HepG2 (cell line): Measurements from ENCODE around the gene LYRM4. TPM values are rescaled to one million over a fixed set of nuclear protein-coding genes. Genes with fewer than 3 reads are reported as not detected.

Source experiments
- ATAC-seq: fragments of 200-7000 bp; cut with Tn5 transposase; 3 replicates; pipeline ENCODE4 v1.9.1; 2020; ENCODE audit warnings: mild to moderate bottlenecking, moderate library complexity
- BruUV-seq: library from RNA; stranded (reverse); fragments of 400-500 nt; replicated peaks from 2 replicates; lab custom pipeline; 2021; lab: Mats Ljungman, UMichigan
- CTCF ChIA-PET: fragments of 300-600 bp; formaldehyde crosslinking; extraction: SDS; loops from one replicate; lab custom pipeline; 2021; ENCODE audit warnings: low total read pairs, inconsistent platforms, low intra/inter-chr PET ratio; lab: Yijun Ruan, JAX
- POLR2A ChIA-PET: fragments of 350-600 bp; sonication (Branson Sonifier 250); formaldehyde crosslinking; loops from one replicate; lab custom pipeline; 2020; ENCODE audit warnings: antibody characterized with exemption, inconsistent platforms; lab: Yijun Ruan, JAX
- DNase-seq: peaks from one replicate; pipeline ENCODE4 v3.0.0-alpha.2; 2015; ENCODE audit warnings: low spot score
- FAIRE-seq: peaks from 3 replicates; lab custom pipeline; 2011; peaks lifted over from hg19 to GRCh38; lab: Jason Lieb, UNC
- H2AFZ ChIP-seq: one replicate; pipeline ENCODE4 v1.6.1; 2011; ENCODE audit warnings: low read length, inconsistent platforms
- H3K27ac ChIP-seq: fragments of 300-600 bp; 3 replicates; pipeline ENCODE4 v1.8.0; 2011; ENCODE audit warnings: mixed run types, mild to moderate bottlenecking, mixed read lengths, low read length, inconsistent platforms; ENCODE audit not compliant: insufficient read depth; ENCODE audit errors: extremely low read length
- H3K27me3 ChIP-seq, 2 experiments: fragments of 200-600 bp in 1 of 2; 2 replicates in 1 of 2; 3 replicates in 1 of 2; pipeline versions ENCODE4 v1.6.0 to v1.8.0; 2011; ENCODE audit warnings: low read length in 2 of 2, mild to moderate bottlenecking in 2 of 2, moderate library complexity in 2 of 2, inconsistent platforms in 1 of 2; ENCODE audit not compliant: insufficient read depth in 2 of 2, control insufficient read depth in 1 of 2
- H3K36me3 ChIP-seq, 2 experiments: fragments of 200-600 bp in 1 of 2; replicated peaks in 1 of 2; 2 replicates in 1 of 2; 3 replicates in 1 of 2; pipeline versions ENCODE4 v1.5.1 to v1.8.0; 2011; ENCODE audit warnings: low read length in 2 of 2, inconsistent platforms in 1 of 2; ENCODE audit not compliant: insufficient read depth in 2 of 2, control insufficient read depth in 1 of 2
- H3K4me1 ChIP-seq: 2 replicates; pipeline ENCODE4 v1.5.1; 2012; ENCODE audit warnings: low read length, inconsistent platforms; ENCODE audit not compliant: insufficient read depth
- H3K4me2 ChIP-seq: 2 replicates; pipeline ENCODE4 v1.6.0; 2011; ENCODE audit warnings: low read depth, low read length, inconsistent platforms
- H3K4me3 ChIP-seq, 3 experiments: fragments of 200-600 bp in 1 of 3; sonication (generic), shearing (Covaris generic) in 1 of 3; replicated peaks in 1 of 3; 2 replicates each; pipeline ENCODE4 v1.5.1; 2011 to 2016; ENCODE audit warnings: low read length in 3 of 3, inconsistent platforms in 2 of 3, low read depth in 2 of 3, mild to moderate bottlenecking in 2 of 3, control low read depth in 1 of 3, mixed read lengths in 1 of 3; ENCODE audit not compliant: insufficient read depth in 1 of 3
- H3K79me2 ChIP-seq: one replicate; pipeline ENCODE4 v1.6.1; 2011; ENCODE audit warnings: low read length, inconsistent platforms; ENCODE audit not compliant: insufficient read depth
- H3K9ac ChIP-seq: 2 replicates; pipeline ENCODE4 v1.6.0; 2011; ENCODE audit warnings: mild to moderate bottlenecking, low read depth, low read length, inconsistent platforms; ENCODE audit not compliant: insufficient read depth
- H3K9me3 ChIP-seq: 2 replicates; pipeline ENCODE4 v1.5.1; 2012; ENCODE audit warnings: mild to moderate bottlenecking, low read length
- H4K20me1 ChIP-seq: 2 replicates; pipeline ENCODE4 v1.6.0; 2011; ENCODE audit warnings: inconsistent platforms, mild to moderate bottlenecking, low read length, moderate library complexity; ENCODE audit not compliant: insufficient read depth
- BHLHE40 ChIP-seq: IDR thresholded peaks from 2 replicates; pipeline ENCODE4 v1.6.1; 2011; ENCODE audit warnings: low read length, improper control_type of control experiment
- HMGA1 ChIP-seq: sonication (generic); formaldehyde crosslinking; conservative IDR thresholded peaks from 2 replicates; pipeline ENCODE4 v1.4.0; 2020; ENCODE audit warnings: missing genetic modification reagents
- HNRNPLL ChIP-seq: fragments of 200-400 bp; formaldehyde crosslinking; IDR thresholded peaks from 2 replicates; pipeline ENCODE4 v1.6.1; 2017; ENCODE audit warnings: mild to moderate bottlenecking, low read depth, low read length; ENCODE audit not compliant: poor library complexity, severe bottlenecking
- NR1H2 ChIP-seq: sonication (generic); formaldehyde crosslinking; IDR thresholded peaks from 2 replicates; pipeline ENCODE4 v1.8.1; 2022; ENCODE audit warnings: low read depth, missing genetic modification reagents, borderline replicate concordance
- RAD51 ChIP-seq: fragments of 450-650 bp; IDR thresholded peaks from 2 replicates; pipeline ENCODE4 v1.6.1; 2016; ENCODE audit warnings: borderline replicate concordance
- ZMYM3 ChIP-seq: sonication (generic); formaldehyde crosslinking; IDR thresholded peaks from 2 replicates; pipeline ENCODE4 v1.5.1; 2020; ENCODE audit warnings: mild to moderate bottlenecking, missing genetic modification reagents
- ZNF280D ChIP-seq: sonication (generic); formaldehyde crosslinking; IDR thresholded peaks from 2 replicates; pipeline ENCODE4 v1.5.1; 2020; ENCODE audit warnings: mild to moderate bottlenecking, missing genetic modification reagents
- ZNF577 ChIP-seq: sonication (generic); formaldehyde crosslinking; IDR thresholded peaks from 2 replicates; pipeline ENCODE4 v1.4.0; 2020; ENCODE audit warnings: mild to moderate bottlenecking, low read depth, missing genetic modification reagents, borderline replicate concordance
- ZNF83 ChIP-seq: sonication (generic); formaldehyde crosslinking; IDR thresholded peaks from 2 replicates; pipeline ENCODE4 v1.4.0; 2020; ENCODE audit warnings: missing genetic modification reagents, mild to moderate bottlenecking, borderline replicate concordance
- WGBS: methylation state at CpG from one replicate; pipeline ENCODE4 v1.1.6; 2017; ENCODE audit warnings: low lambda C conversion rate; 5-methylcytosine and 5-hydroxymethylcytosine counted together
- in situ Hi-C: cut with HindIII; loops from 2 replicates; pipeline ENCODE4 v1.10.0; 2017; ENCODE audit warnings: low pct_unique_long_range_greater_than_20kb; ENCODE audit not compliant: extremely low pct_ligation_motif_present
- intact Hi-C: fragments of 100-400 bp; cut with micrococcal nuclease; formaldehyde crosslinking; loops from one replicate; pipeline ENCODE4 v1.10.0; 2022; ENCODE audit not compliant: unreplicated experiment
- polyA plus RNA-seq, 8 experiments: library from polyadenylated mRNA; depleted of rRNA in 3 of 8; stranded (reverse) in 7 of 8; unstranded in 1 of 8; fragments of >200 nt; fragmentation: Illumina TruSeq in 4 of 8; extraction: Trizol in 4 of 8; gene quantifications; 2 replicates each; pipeline versions ENCODE4 v1.2.1 to v1.2.3, GENCODE V29; 2011 to 2016; ENCODE audit warnings: low read depth in 4 of 8, missing spikeins in 1 of 8, mixed read lengths in 1 of 8; ENCODE audit not compliant: insufficient read depth in 1 of 8
- total RNA-seq, 5 experiments: library from RNA; depleted of rRNA; stranded (reverse); fragments of >200 nt; fragmentation: Illumina TruSeq; extraction: Trizol; gene quantifications; 2 replicates each; pipeline ENCODE4 v1.2.3, GENCODE V29; 2016; ENCODE audit warnings: low read depth in 1 of 5

Gene LYRM4
- total and polyA plus RNA-seq, 2 of the 13 experiments (the other 11 are each of a cell fraction or from before 2014, with no cell fraction given) = 64.6 to 67.5 TPM

DNA sequence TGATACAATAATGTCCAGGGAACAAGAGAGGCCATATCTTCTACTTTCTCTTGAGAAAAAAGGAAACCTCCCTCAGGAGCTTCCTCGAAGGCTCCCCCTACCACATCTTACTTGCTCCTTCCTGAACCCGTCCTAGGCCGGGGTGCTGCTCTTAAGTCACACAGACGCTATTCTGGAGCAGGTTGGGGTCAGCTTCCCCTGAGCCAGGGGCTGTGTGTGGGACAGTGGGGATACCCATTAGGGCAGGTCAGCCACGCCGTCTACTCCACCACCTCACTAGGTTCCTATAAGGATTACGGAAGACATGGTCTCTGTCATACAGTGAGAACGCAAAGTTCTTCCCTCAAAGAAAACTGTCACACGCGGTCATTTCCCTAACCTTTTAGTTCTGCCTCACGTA, 183.8 kb downstream of the LYRM4 start:
- ATAC-seq (no peak), DNase-seq (no peak), FAIRE-seq (no peak)
- Histone ChIP-seq H3K9ac (no peak overlapping the region), H3K27me3 (no peaks in the 10 kb centered on the region), H3K4me3 (no peak overlapping the region), H3K4me2 (no peak overlapping the region), H2AFZ (no peak overlapping the region), H4K20me1 (no peaks in the 10 kb centered on the region)
- POLR2A ChIA-PET = no interaction called here
- in situ Hi-C loops = no loop called here
- TF ChIP-seq HNRNPLL = no peak
- no peak for TF ChIP-seq RAD51
- no peak for TF ChIP-seq ZMYM3
- no peak for TF ChIP-seq ZNF83
- TF ChIP-seq BHLHE40 = no peak
- TF ChIP-seq ZNF280D (CRISPR knock-in tag) = no peak
- no peak for TF ChIP-seq ZNF577 (CRISPR knock-in tag)
- TF ChIP-seq HMGA1 = no peak
- TF ChIP-seq NR1H2 (CRISPR knock-in tag) = no peak
- TF ChIP-seq, all 625 proteins: peak for 0
- Histone ChIP-seq H3K79me2 (peaks cover 5% of the 10 kb centered on the region), H3K9me3 (no peaks in the 10 kb centered on the region), H3K4me1 (peaks cover 65% of the 10 kb centered on the region), H3K27ac (no peak overlapping the region), H3K36me3 (no peaks in the 10 kb centered on the region; a peak in 1 of 5 replicates)
- CTCF ChIA-PET = no interaction called here
- BruUV-seq = no TSS peak
- 98% methylated on average over 11 of the region's 11 CpGs for WGBS
- intact Hi-C loops = no loop called here
